ENCODE data around the gene OR6C68. TPM values are rescaled to one million over a fixed set of nuclear protein-coding genes. Genes with fewer than 3 reads are reported as not detected.

Gene OR6C68
- total RNA-seq: not detected in 2 replicates
- not detected in 2 replicates for polyA plus RNA-seq
- not detected in 2 replicates for polyA plus RNA-seq (2011; cell fraction: cytosol; rRNA removed)
- not detected in 2 replicates for polyA plus RNA-seq (2011; cell fraction: nucleus; rRNA removed)
- not detected in 2 replicates for polyA plus RNA-seq (2012)
- polyA minus RNA-seq: not detected in 2 replicates
- not detected for polyA minus RNA-seq (2011; cell fraction: cytosol; rRNA and poly(A)+ RNA removed)
- polyA minus RNA-seq (2011; cell fraction: nucleus; rRNA and poly(A)+ RNA removed): not detected in 2 replicates
- not detected for Bru-seq, nascent RNA
- not detected for BruChase-seq, experiment 1, labeled RNA remaining after a 6-hour chase
- not detected for BruChase-seq, experiment 2, labeled RNA remaining after a 2-hour chase
- long read RNA-seq: 0 reads

DNA sequence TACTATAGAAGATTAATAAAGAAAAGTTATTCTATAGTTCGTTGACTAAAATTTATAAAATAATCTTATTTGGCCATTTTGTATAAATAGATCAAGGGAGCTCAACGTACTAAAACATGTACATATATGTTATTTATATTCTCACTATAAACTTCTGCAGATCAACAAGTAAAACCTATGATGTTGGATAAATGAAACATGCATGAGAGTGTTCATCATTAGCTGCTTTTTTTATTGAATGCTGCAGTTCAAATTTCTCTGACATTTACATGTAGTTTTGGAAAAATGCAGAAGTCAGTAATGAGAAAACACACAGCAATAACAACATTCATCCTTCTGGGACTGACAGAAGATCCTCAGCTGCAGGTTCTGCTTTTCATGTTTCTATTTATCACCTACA, at the start of gene OR6C68:
TSS of gene OR6C68 (plus strand) at position 301 of the 400 bp plus-strand sequence. CDS start at position 301, 0 bp downstream.
- H2AFZ ChIP-seq (ENCODE audit: low read depth, low read length): no peak within 1 kb of the TSS
- dilution Hi-C loops (cut with MboI; ENCODE audit: extremely low pct_ligation_motif_present, low sequenced_read_pairs) (no loop called here), intact Hi-C loops (cut with micrococcal nuclease) (no loop called here)
- TF ChIP-seq, protein P1, sequence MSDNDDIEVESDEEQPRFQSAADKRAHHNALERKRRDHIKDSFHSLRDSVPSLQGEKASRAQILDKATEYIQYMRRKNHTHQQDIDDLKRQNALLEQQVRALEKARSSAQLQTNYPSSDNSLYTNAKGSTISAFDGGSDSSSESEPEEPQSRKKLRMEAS (IDR thresholded peaks at IDR 0.05; ENCODE audit: insufficient read depth, insufficient read length): no peak
- TF ChIP-seq, protein P2, sequence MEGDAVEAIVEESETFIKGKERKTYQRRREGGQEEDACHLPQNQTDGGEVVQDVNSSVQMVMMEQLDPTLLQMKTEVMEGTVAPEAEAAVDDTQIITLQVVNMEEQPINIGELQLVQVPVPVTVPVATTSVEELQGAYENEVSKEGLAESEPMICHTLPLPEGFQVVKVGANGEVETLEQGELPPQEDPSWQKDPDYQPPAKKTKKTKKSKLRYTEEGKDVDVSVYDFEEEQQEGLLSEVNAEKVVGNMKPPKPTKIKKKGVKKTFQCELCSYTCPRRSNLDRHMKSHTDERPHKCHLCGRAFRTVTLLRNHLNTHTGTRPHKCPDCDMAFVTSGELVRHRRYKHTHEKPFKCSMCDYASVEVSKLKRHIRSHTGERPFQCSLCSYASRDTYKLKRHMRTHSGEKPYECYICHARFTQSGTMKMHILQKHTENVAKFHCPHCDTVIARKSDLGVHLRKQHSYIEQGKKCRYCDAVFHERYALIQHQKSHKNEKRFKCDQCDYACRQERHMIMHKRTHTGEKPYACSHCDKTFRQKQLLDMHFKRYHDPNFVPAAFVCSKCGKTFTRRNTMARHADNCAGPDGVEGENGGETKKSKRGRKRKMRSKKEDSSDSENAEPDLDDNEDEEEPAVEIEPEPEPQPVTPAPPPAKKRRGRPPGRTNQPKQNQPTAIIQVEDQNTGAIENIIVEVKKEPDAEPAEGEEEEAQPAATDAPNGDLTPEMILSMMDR (IDR thresholded peaks at IDR 0.05; ENCODE audit: extremely low read depth in 1 of 2, insufficient read depth in 1 of 2, low read depth in 1 of 2, low read length in 2 of 2): no peak
- TF ChIP-seq JUN (IDR thresholded peaks at IDR 0.05; ENCODE audit: borderline replicate concordance, insufficient read depth, insufficient read length, low read depth) (no peak), POLR2A (IDR thresholded peaks at IDR 0.05; ENCODE audit: low read depth, low read length) (no peak)
- no peaks in the 10 kb centered on the region for H3K36me3 ChIP-seq (ENCODE audit: control insufficient read depth in 2 of 2, extremely low read depth in 1 of 2, insufficient read depth in 2 of 2, low read length in 2 of 2)
- H3K9me3 ChIP-seq (replicated peaks; ENCODE audit: control insufficient read depth, insufficient read depth, low read length): no peaks in the 10 kb centered on the region
- no peaks in the 10 kb centered on the region for H3K9me1 ChIP-seq (replicated peaks; ENCODE audit: control insufficient read depth, extremely low read depth, insufficient read depth, low read length)
- H3K27me3 ChIP-seq (ENCODE audit: control insufficient read depth in 2 of 2, insufficient read depth in 2 of 2, low read length in 2 of 2): no peaks in the 10 kb centered on the region
- no peaks in the 10 kb centered on the region for H4K20me1 ChIP-seq (replicated peaks; ENCODE audit: control insufficient read depth, extremely low read depth, insufficient read depth, low read length)
- H3K9ac ChIP-seq (replicated peaks; ENCODE audit: extremely low read depth, insufficient read depth, low read length): no peak within 1 kb of the TSS
- H3K4me3 ChIP-seq (replicated peaks in 1 of 3; ENCODE audit: insufficient read depth in 1 of 3, low read depth in 1 of 3, low read length in 3 of 3): no peak within 1 kb of the TSS
- H3K79me2 ChIP-seq (ENCODE audit: control insufficient read depth, insufficient read depth, low read length): no peaks in the 10 kb centered on the region
- no peak within 1 kb of the TSS for H3K27ac ChIP-seq (ENCODE audit: insufficient read depth, low read depth, low read length)
- DNase-seq (ENCODE audit: low read depth, low spot score) (no peak), FAIRE-seq (peak; percentile 40)
- no peak within 1 kb of the TSS for H3K4me2 ChIP-seq (ENCODE audit: insufficient read depth, low read length)
- CTCF ChIA-PET: interaction anchor here (0.7 to 1.2 kb wide), 2 partner anchors 19 to 94 kb away, joined by 3 to 4 read pairs; no protein-coding TSS in a partner anchor
- H3K4me1 ChIP-seq (ENCODE audit: control insufficient read depth, extremely low read depth, insufficient read depth, low read length): no peaks in the 10 kb centered on the region
- POLR2A ChIA-PET: no interaction called here
- BruUV-seq (replicated peaks): no TSS peak

DNA sequence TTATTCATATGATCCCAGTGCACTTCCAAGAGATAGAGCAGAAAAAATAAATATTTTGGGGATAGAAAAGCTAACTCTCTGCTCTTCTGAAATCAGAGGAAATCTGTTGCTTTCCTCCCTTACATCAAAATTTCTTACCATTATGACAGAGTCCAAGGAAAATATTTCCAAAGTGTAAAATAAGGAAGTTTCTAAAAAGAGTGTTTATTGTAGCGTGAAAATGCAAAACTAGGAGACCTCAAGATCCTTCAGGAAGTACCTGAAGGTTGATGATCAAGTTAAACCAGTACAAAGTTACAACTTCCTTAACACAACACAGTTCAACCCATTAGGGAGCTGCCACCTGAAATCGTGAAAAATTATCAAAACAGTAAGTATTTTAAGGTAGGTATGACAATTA, 48.4 kb upstream of the OR6C68 start, which contains the start of gene OR6C2:
TSS of gene OR6C2 (plus strand) at position 301 of the 400 bp plus-strand sequence. CDS start 8,138 bp downstream, outside the sequence.
- Histone ChIP-seq H3K36me3 (ENCODE audit: control insufficient read depth in 2 of 2, extremely low read depth in 1 of 2, insufficient read depth in 2 of 2, low read length in 2 of 2) (no peaks in the 10 kb centered on the region), H4K20me1 (replicated peaks; ENCODE audit: control insufficient read depth, extremely low read depth, insufficient read depth, low read length) (no peaks in the 10 kb centered on the region), H3K4me1 (ENCODE audit: control insufficient read depth, extremely low read depth, insufficient read depth, low read length) (no peaks in the 10 kb centered on the region), H3K9me1 (replicated peaks; ENCODE audit: control insufficient read depth, extremely low read depth, insufficient read depth, low read length) (no peaks in the 10 kb centered on the region), H3K4me2 (ENCODE audit: insufficient read depth, low read length) (no peak within 1 kb of the TSS), H3K79me2 (ENCODE audit: control insufficient read depth, insufficient read depth, low read length) (no peaks in the 10 kb centered on the region), H3K9ac (replicated peaks; ENCODE audit: extremely low read depth, insufficient read depth, low read length) (no peak within 1 kb of the TSS), H3K27ac (ENCODE audit: insufficient read depth, low read depth, low read length) (no peak within 1 kb of the TSS), H3K4me3 (replicated peaks in 1 of 3; ENCODE audit: insufficient read depth in 1 of 3, low read depth in 1 of 3, low read length in 3 of 3) (no peak within 1 kb of the TSS), H3K9me3 (replicated peaks; ENCODE audit: control insufficient read depth, insufficient read depth, low read length) (no peaks in the 10 kb centered on the region), H3K27me3 (ENCODE audit: control insufficient read depth in 2 of 2, insufficient read depth in 2 of 2, low read length in 2 of 2) (no peaks in the 10 kb centered on the region), H2AFZ (ENCODE audit: low read depth, low read length) (no peak within 1 kb of the TSS)
- FAIRE-seq (no peak), DNase-seq (ENCODE audit: low read depth, low spot score) (no peak)
- ChIA-PET CTCF (interaction anchor here (0.6 kb wide), 1 partner anchor 12 kb away, joined by 5 read pairs; no protein-coding TSS in a partner anchor), POLR2A (no interaction called here)
- dilution Hi-C loops (cut with MboI; ENCODE audit: extremely low pct_ligation_motif_present, low sequenced_read_pairs): no loop called here
- TF ChIP-seq JUN (IDR thresholded peaks at IDR 0.05; ENCODE audit: borderline replicate concordance, insufficient read depth, insufficient read length, low read depth) (no peak), POLR2A (IDR thresholded peaks at IDR 0.05; ENCODE audit: low read depth, low read length) (no peak), FOS (IDR thresholded peaks at IDR 0.05; ENCODE audit: borderline replicate concordance, insufficient read depth, low read length) (no peak), MYC (IDR thresholded peaks at IDR 0.05; ENCODE audit: low read depth, low read length) (no peak), POLR2AphosphoS5 (IDR thresholded peaks at IDR 0.05; ENCODE audit: insufficient read depth, low read depth, low read length) (no peak), GATA2 (IDR thresholded peaks at IDR 0.05; ENCODE audit: insufficient read depth, insufficient read length, low read depth, low read length) (no peak), EZH2 (IDR thresholded peaks at IDR 0.05; ENCODE audit: borderline replicate concordance, low read depth, low read length, severe bottlenecking) (no peak)
- TF ChIP-seq, protein P1 (IDR thresholded peaks at IDR 0.05; ENCODE audit: insufficient read depth, insufficient read length): no peak
- TF ChIP-seq, protein P2 (IDR thresholded peaks at IDR 0.05; ENCODE audit: extremely low read depth in 1 of 2, insufficient read depth in 1 of 2, low read depth in 1 of 2, low read length in 2 of 2): no peak
- BruUV-seq (replicated peaks): no TSS peak
- intact Hi-C loops (cut with micrococcal nuclease): no loop called here

Data from endothelial cell of umbilical vein (primary cell).